DND-41 (cell line): ENCODE results near the gene UBE2N.

Source experiments
- ATAC-seq: fragments of 200-7000 bp; cut with Tn5 transposase; 3 replicates; pipeline ENCODE4 v1.9.1; 2021; ENCODE audit warnings: low read depth; ENCODE audit not compliant: insufficient read depth
- DNase-seq: peaks from one replicate; pipeline ENCODE4 v3.0.0-alpha.2; 2020
- H2AFZ ChIP-seq: 2 replicates; pipeline ENCODE4 v1.6.0; 2012; ENCODE audit warnings: low read depth, low read length
- H3K27ac ChIP-seq: 2 replicates; pipeline ENCODE4 v1.5.1; 2012; ENCODE audit warnings: low read length, inconsistent platforms
- H3K27me3 ChIP-seq: fragments of 200-600 bp; sonication (generic); 2 replicates; pipeline ENCODE4 v1.6.0; 2012; ENCODE audit warnings: low read length, mild to moderate bottlenecking, inconsistent platforms; ENCODE audit not compliant: insufficient read depth, poor library complexity
- H3K36me3 ChIP-seq: 2 replicates; pipeline ENCODE4 v1.5.1; 2012; ENCODE audit warnings: low read length, inconsistent platforms; ENCODE audit not compliant: insufficient read depth
- H3K4me1 ChIP-seq: 2 replicates; pipeline ENCODE4 v1.5.1; 2012; ENCODE audit warnings: mild to moderate bottlenecking, low read length; ENCODE audit not compliant: insufficient read depth
- H3K4me2 ChIP-seq: 2 replicates; pipeline ENCODE4 v1.6.0; 2012; ENCODE audit warnings: mild to moderate bottlenecking, moderate library complexity, low read length, inconsistent platforms; ENCODE audit not compliant: insufficient read depth
- H3K4me3 ChIP-seq, 2 experiments: fragments of 200-600 bp in 1 of 2; shearing (Covaris generic) in 1 of 2; 2 replicates each; pipeline ENCODE4 v1.5.1; 2012 to 2016; ENCODE audit warnings: inconsistent platforms in 2 of 2, low read length in 2 of 2, mild to moderate bottlenecking in 2 of 2, low read depth in 1 of 2, moderate library complexity in 1 of 2
- H3K79me2 ChIP-seq: 2 replicates; pipeline ENCODE4 v1.6.0; 2012; ENCODE audit warnings: low read length, inconsistent platforms; ENCODE audit not compliant: insufficient read depth
- H3K9ac ChIP-seq: 2 replicates; pipeline ENCODE4 v1.6.0; 2012; ENCODE audit warnings: low read depth, mild to moderate bottlenecking, inconsistent platforms, low read length, moderate library complexity
- H3K9me3 ChIP-seq: 2 replicates; pipeline ENCODE4 v1.5.1; 2012; ENCODE audit warnings: low read length, moderate library complexity, mild to moderate bottlenecking, inconsistent platforms; ENCODE audit not compliant: insufficient read depth, severe bottlenecking
- H4K20me1 ChIP-seq: 2 replicates; pipeline ENCODE4 v1.6.0; 2012; ENCODE audit warnings: low read length; ENCODE audit not compliant: insufficient read depth
- EZH2 ChIP-seq: IDR thresholded peaks from 3 replicates; pipeline ENCODE4 v1.6.1; 2012; ENCODE audit warnings: borderline replicate concordance, low read depth, mild to moderate bottlenecking, moderate library complexity, low read length, inconsistent platforms; ENCODE audit not compliant: severe bottlenecking
- TF ChIP-seq, protein P1 (sequence below): IDR thresholded peaks from 2 replicates; pipeline ENCODE4 v1.5.1; 2012; ENCODE audit warnings: borderline replicate concordance, low read length, moderate library complexity, mild to moderate bottlenecking; ENCODE audit not compliant: poor library complexity, severe bottlenecking; ENCODE audit errors: extremely low read depth

Gene UBE2N

DNA sequence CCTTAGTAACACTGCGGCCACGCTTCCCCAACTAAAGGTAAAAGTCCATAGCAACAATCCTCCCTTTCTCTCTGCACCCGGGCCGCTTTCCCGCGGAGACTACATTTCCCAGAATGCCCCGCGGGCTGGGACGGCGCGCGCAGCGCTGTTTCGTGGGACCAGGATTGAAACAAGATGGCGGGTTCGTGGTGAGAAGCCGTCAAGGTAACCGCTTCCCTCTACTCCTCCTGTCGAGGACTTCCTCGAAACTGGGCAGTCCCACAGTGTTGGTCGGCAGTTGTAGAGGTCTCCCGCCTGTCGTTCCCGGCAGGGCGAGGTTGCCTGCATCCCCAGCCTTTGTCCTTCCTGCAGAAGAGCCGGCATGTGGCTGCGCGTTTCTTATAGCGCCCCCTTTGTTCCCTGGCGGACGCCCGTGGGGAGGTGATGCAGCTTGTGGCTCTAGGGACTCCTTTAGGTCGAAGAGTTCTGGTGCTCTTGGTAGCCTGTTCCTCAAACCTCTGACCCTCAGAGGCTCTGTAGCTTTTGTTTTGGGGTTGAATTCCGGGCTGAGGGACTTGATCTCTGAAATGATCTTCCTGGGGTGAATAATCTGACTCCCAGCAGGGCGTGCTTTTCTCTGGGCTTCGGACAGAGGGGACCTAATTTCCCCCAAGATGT lies 25.7 kb upstream of the UBE2N start, which contains the start of gene MRPL42:
MRPL42 (plus strand) TSS at position 164 of the 657 bp plus-strand sequence. CDS start 1,772 bp downstream, outside the sequence.
- H3K27me3 ChIP-seq = no peaks in the 10 kb centered on the region
- H3K36me3 ChIP-seq = peaks cover 31% of the 10 kb centered on the region
- peaks cover 52% of the 10 kb centered on the region for H3K79me2 ChIP-seq
- peaks cover 22% of the 10 kb centered on the region for H3K4me1 ChIP-seq
- TF ChIP-seq EZH2 = no peak
- TF ChIP-seq, protein P1, sequence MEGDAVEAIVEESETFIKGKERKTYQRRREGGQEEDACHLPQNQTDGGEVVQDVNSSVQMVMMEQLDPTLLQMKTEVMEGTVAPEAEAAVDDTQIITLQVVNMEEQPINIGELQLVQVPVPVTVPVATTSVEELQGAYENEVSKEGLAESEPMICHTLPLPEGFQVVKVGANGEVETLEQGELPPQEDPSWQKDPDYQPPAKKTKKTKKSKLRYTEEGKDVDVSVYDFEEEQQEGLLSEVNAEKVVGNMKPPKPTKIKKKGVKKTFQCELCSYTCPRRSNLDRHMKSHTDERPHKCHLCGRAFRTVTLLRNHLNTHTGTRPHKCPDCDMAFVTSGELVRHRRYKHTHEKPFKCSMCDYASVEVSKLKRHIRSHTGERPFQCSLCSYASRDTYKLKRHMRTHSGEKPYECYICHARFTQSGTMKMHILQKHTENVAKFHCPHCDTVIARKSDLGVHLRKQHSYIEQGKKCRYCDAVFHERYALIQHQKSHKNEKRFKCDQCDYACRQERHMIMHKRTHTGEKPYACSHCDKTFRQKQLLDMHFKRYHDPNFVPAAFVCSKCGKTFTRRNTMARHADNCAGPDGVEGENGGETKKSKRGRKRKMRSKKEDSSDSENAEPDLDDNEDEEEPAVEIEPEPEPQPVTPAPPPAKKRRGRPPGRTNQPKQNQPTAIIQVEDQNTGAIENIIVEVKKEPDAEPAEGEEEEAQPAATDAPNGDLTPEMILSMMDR = peak; percentile 91
- H3K4me3 ChIP-seq = peak within 1 kb of the TSS; percentile 63 to 83
- DNase-seq = peak; percentile 95
- H4K20me1 ChIP-seq = no peaks in the 10 kb centered on the region
- H3K9ac ChIP-seq = peak within 1 kb of the TSS; percentile 75
- H3K9me3 ChIP-seq = no peaks in the 10 kb centered on the region
- H2AFZ ChIP-seq = peak within 1 kb of the TSS; percentile 92
- peak within 1 kb of the TSS; percentile 87 for H3K27ac ChIP-seq
- H3K4me2 ChIP-seq = peak within 1 kb of the TSS; percentile 81
- ATAC-seq = peak; percentile 91

DNA sequence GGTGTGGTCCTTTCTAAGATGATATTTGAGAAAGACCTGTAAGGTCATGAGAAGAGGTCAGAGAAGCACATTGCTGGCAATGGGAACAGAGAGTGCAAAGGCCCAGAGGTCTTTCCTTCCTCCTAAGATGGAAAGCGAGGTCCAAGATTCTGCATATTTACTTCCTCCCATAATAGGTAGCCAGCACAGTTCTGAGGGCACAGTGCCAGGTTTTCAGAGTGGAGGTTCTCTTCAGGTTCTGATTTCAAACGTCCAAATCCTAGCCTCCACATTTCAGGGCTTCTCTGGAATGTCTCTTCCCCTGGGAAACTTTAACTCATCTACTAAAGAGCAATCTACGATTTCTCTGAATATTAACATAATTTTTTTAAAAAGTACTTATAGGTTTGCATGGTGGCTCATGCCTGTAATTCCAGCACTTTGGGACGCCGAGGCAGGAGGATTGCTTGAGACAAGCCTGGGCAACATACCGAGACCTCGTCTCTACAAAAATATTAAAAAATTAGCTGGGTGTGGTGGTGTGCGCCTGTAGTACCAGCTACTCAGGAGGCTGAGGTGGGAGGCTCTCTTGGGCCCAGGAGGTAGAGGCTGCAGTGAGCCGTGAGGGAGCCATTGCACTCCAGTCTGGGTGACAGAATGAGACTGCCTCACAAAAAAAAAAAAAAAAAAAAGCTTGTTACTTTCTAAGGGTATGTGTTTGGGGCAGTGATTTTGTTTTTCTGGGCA lies 25.0 kb upstream of the UBE2N start:
- Histone ChIP-seq H2AFZ (peak overlapping the region; percentile 92), H3K27ac (peak overlapping the region; percentile 87), H3K4me2 (peak overlapping the region; percentile 81), H3K4me3 (peak overlapping the region in 1 of 2 experiments; percentile 63; a peak in 3 of 4 replicates), H3K79me2 (peaks cover 45% of the 10 kb centered on the region), H3K4me1 (peaks cover 22% of the 10 kb centered on the region), H3K27me3 (no peaks in the 10 kb centered on the region), H4K20me1 (no peaks in the 10 kb centered on the region), H3K9ac (peak overlapping the region; percentile 75), H3K36me3 (peaks cover 25% of the 10 kb centered on the region), H3K9me3 (no peaks in the 10 kb centered on the region)
- no peak for DNase-seq
- ATAC-seq = peak; percentile 27; the same call in 1 of the 3 replicates
- TF ChIP-seq EZH2 = no peak
- TF ChIP-seq, protein P1 = no peak

DNA sequence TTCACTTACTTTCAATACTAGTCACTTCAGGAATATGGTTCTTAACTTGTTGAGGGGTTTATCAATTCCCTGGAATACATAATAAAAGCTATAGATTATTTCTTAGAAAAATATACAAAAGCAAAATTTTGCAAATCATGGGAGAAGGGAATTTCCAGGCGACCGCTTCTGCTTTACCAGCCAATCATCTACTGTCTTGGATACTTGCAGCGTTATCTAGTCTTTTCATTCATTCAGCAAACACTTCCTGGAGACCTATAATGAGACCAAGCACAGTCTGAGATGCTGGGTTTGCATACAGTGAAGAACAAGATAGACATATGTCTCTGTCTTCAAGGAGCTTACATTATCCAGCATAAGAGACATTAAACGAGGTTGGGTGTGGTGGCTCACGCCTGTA lies 24.1 kb upstream of the UBE2N start:
- no peak overlapping the region for H3K9ac ChIP-seq
- peaks cover 22% of the 10 kb centered on the region for H3K4me1 ChIP-seq
- peaks cover 15% of the 10 kb centered on the region for H3K36me3 ChIP-seq
- no peaks in the 10 kb centered on the region for H4K20me1 ChIP-seq
- H3K4me3 ChIP-seq = no peak overlapping the region
- no peak for DNase-seq
- no peak overlapping the region for H2AFZ ChIP-seq
- TF ChIP-seq, protein P1 = no peak
- TF ChIP-seq EZH2 = no peak
- H3K9me3 ChIP-seq = no peaks in the 10 kb centered on the region
- no peak for ATAC-seq
- H3K27me3 ChIP-seq = no peaks in the 10 kb centered on the region
- H3K27ac ChIP-seq = no peak overlapping the region
- H3K4me2 ChIP-seq = no peak overlapping the region
- H3K79me2 ChIP-seq = peaks cover 36% of the 10 kb centered on the region
